Smooth muscle cell of the brain vasculature (primary cell): ENCODE results near the gene DPYSL3.

Experiments used
- DNase-seq: peaks from one replicate; pipeline ENCODE4 v3.0.0-alpha.2; 2012; ENCODE audit warnings: low read depth, low spot score

DPYSL3 gene

DNA sequence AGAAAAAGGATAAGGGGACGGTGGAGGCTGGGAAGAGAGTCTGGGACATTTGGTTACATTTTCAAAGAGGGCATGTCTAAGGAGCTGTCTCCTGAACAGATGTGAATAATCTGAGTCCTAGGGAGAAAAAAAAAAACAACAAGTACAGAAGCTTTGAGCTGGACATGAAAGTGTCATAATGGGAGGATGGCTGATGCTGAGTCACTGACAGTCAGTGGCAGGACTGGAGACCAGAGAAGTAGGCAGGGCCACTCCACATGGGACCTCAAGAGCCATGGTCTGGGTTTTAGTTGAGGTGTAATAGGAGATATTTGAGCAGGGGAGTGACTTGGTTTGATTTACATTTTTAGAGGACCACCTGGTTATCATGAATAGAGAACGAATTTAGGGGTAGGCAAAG is 70.6 kb downstream of the DPYSL3 start:
- no peak for DNase-seq

DNA sequence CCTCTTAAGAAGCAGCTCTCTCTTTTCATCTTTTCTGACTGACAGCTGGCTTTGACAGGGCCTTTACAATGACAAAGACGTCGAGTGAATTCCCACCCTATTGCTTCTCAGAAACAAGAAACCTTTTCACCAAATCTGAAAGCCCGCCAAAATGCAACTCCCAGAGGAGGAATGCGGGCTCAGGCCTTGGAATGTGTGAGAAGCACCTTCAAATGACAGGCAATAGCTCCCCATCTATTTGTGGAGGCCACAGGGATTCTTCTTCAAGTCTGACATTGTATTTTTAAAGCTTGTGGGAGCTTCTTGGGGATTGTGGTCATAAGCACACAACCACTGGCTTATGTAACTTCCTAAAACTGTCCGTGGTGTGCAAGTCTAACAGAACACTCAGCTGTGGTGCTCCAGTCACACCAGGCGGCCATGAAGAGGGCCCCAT is 72.7 kb downstream of the DPYSL3 start:
- DNase-seq = no peak

GRCh38 chr5:147436596-147436995 is 73.3 kb downstream of the DPYSL3 start:
- DNase-seq = no peak

- no peak for DNase-seq
Observed at GRCh38 chr5:147434049-147434448, 75.8 kb downstream of the DPYSL3 start.

GRCh38 chr5:147432323-147432722 is 77.5 kb downstream of the DPYSL3 start:
- DNase-seq = no peak

DNA sequence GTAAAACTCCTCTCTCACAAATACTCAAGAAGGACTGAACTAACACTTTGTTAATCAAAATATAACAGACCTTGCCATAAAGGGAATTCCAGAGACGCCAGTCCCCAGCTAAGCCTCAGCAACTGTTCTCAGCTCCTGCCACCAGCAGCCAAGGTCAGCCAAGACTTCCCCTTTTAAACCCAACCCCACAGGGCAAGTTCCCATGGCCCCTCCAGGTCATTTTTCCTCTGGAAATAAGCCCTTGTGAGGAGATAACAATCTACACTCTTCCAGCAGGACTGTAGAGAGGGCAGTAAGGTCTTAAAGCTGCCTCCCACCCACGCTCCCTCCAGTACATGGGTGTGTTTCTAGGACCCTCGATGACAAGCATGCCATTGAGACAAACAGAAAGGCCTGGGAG is 78.3 kb downstream of the DPYSL3 start:
- no peak for DNase-seq

DNA sequence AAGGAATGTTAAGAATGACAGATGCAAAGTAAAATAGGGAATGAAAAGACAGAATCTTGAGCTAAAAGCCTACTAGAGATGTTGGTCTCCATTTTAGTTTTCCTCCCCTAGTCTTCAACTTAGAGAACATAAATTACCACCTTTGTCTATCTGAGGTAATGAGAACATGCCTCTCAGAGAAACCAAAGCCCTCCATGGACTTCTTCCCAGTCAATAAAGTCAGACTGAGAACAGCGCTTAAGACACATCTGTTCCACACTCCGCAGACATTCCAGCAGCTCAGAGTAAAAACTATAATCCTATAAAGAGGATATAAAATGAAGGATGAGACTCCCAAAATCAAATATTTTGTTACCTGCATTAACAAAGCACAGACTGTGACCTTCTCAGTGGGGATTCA is 79.2 kb downstream of the DPYSL3 start:
- no peak for DNase-seq

GRCh38 chr5:147427521-147428401 is 82.1 kb downstream of the DPYSL3 start:
- DNase-seq = no peak

DNA sequence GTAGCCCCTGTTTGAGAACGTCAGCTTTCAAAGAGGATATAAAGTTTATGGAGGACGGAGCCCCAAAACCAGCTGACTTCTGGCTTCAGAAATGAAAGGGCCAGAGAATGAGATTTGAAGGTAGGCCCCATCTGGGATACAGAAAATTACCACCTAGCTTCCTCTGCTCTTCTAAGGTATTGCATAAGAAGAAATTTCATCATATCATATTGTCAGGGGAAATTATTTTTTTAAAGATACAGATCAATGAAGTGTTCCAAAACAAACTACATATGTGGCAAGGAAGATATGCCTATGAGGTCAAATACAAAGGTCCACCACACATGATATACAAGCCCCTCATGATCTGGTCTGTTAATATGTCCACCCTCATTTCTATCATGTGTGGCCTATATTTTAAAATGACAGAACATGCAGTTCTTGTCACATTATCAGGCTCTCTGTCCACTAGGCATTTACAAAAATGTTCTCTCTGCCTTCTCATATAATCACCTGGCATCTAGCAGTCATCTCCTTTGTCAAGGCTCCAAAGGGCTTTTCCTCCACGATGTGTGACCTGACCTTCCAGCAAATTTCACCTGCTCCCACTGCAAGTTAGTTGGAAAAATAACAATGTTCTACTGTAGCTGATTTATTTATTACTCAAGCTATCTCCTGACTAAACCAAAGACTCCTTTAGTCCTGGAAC is 83.1 kb downstream of the DPYSL3 start:
- no peak for DNase-seq

- no peak for DNase-seq
Observed at GRCh38 chr5:147418613-147419012, 91.3 kb downstream of the DPYSL3 start.

- DNase-seq = no peak
Observed at GRCh38 chr5:147417135-147417813, 92.6 kb downstream of the DPYSL3 start.

DNA sequence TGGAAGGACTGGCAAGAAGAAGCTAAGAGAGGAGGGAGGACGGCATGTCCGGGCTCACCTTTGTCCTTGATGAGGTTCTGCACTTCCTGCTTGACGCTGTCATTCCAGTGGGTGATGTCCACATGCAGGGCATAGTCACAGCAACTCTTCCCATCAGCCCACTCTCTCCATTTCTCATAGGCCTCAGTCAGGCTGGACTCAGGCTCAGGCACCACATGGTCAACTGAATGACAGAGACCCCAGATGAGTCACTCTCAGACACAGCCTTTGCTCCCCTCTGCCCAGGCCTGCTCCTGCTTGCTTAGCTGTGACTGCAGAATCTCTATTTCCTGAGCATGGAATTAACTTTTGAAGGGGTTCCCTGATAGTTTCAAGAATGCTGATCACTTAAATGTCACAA is 94.2 kb downstream of the DPYSL3 start:
- no peak for DNase-seq

DNA sequence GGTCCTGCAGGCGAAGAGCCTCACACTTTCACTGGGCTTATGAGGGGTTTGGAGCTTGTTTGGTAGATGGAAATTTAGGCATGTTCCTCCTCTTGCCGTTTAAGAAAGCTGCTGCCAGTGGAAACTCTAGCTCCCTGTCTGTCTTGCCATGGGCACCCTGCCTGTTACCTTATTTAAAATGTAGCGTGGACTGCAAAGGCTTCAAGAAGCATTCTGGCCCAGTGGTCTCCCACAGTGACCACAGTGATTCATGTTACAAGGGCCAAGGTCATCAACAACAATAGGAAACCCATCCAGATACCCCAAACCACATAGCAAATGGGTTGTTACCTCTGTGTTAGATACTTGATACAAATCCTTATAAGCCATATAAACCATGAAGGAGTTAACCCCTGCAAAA is 96.6 kb downstream of the DPYSL3 start:
- no peak for DNase-seq

- no peak for DNase-seq
Observed at GRCh38 chr5:147412561-147412960, 97.3 kb downstream of the DPYSL3 start.

GRCh38 chr5:147411359-147412319 is 98.2 kb downstream of the DPYSL3 start:
- DNase-seq = no peak

- DNase-seq = no peak
Observed at GRCh38 chr5:147410496-147411358, 99.1 kb downstream of the DPYSL3 start.

DNA sequence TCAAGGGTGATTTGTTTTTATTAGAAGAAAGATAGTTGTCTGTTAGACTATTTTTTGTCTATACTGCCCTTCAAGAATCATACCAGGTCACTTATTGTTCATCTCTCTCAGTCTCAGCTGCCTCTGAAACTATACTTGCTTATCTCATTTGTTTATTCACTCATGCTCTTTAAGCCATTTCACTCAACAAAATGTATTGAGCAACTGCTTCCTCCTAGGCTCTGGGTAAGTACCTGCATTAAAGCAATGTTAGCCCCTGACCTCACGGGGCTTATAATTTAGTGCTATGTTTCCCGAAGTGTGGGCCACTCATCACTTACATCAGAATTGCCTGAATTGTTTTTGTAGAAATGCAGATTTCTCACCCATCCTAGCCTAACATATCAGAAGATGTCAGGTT is 100.9 kb downstream of the DPYSL3 start:
- no peak for DNase-seq

DNA sequence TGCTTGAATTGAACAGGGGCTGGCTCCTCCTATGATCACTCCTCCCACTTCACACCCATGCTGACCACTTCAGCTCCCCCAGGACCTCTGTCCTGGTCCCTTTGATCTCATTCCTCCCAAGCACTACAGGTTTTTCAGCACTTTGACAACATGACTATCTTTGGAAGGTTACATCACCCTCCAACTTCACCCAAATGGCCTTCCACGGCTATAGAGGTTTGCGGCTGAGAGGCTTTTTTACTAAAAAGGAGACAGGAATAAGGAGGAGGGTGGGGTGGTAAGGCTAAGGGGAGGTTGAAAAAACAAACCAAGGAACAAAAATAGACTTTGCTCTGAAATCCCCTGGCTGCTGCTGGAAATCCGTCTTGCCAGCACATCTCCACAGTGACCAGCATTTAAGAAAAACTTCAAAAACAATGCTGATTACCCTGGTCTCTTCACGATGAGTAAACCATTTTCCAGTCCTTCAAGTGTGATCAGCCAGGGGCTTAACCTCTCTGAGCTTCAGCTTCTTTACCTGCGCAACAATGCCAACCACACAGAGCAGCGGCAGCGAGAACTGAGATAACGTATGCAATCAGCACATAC is 102.7 kb downstream of the DPYSL3 start:
- no peak for DNase-seq

GRCh38 chr5:147406636-147407035 is 103.2 kb downstream of the DPYSL3 start:
- no peak for DNase-seq

GRCh38 chr5:147404706-147405105 is 105.2 kb downstream of the DPYSL3 start:
- no peak for DNase-seq
